ENCODE results near the gene SPATA20. TPM values are rescaled to one million over a fixed set of nuclear protein-coding genes. Genes with fewer than 3 reads are reported as not detected.

The SPATA20 gene
- total and polyA plus RNA-seq, 4 donors = 15.6 to 42.4 (median 19.6) TPM

- no peaks in the 10 kb centered on the region for H3K36me3 ChIP-seq (ENCODE audit: control insufficient read depth in 4 of 4, insufficient read depth in 3 of 4, low read depth in 1 of 4, low read length in 3 of 4)
- H3K4me3 ChIP-seq (ENCODE audit: low read depth in 1 of 3, low read length in 3 of 3) = no peak overlapping the region
- no peak overlapping the region for H3K9ac ChIP-seq (ENCODE audit: low read depth in 1 of 2, low read length in 2 of 2)
- H3K4me1 ChIP-seq (ENCODE audit: control insufficient read depth in 4 of 4, insufficient read depth in 4 of 4, low read length in 3 of 4) = peaks cover 0 to 10% (median 7%) of the 10 kb centered on the region in 4 donors
- no peak overlapping the region for H3K27ac ChIP-seq (ENCODE audit: low read depth in 1 of 2, low read length in 2 of 2)
- no peaks in the 10 kb centered on the region for H3K9me3 ChIP-seq (ENCODE audit: control insufficient read depth in 4 of 4, low read length in 3 of 4)
- DNase-seq (ENCODE audit: low spot score) = no peak
- 92% methylated on average over 6 of the region's 6 CpGs for WGBS
- TF ChIP-seq ZBTB33 (IDR thresholded peaks at IDR 0.05) = no peak
- TF ChIP-seq ATF3 (IDR thresholded peaks at IDR 0.05) = no peak
- no peak for TF ChIP-seq REST (IDR thresholded peaks at IDR 0.05)
- no peak for TF ChIP-seq FOXA1 (IDR thresholded peaks at IDR 0.05)
- TF ChIP-seq CTCF (IDR thresholded peaks at IDR 0.05; ENCODE audit: low read depth, low read length, missing input control) = no peak
- TF ChIP-seq EGR1 (IDR thresholded peaks at IDR 0.05; ENCODE audit: low read depth in 2 of 2) = no peak
- TF ChIP-seq RXRA (IDR thresholded peaks at IDR 0.05) = no peak
- TF ChIP-seq HNF4A (conservative IDR thresholded peaks at IDR 0.05) = no peak
- no peak for TF ChIP-seq HNF4G (IDR thresholded peaks at IDR 0.05)
- TF ChIP-seq MAX (IDR thresholded peaks at IDR 0.05) = no peak
- TF ChIP-seq NR2F2 (IDR thresholded peaks at IDR 0.05) = no peak
- no peaks in the 10 kb centered on the region for H3K27me3 ChIP-seq (ENCODE audit: control insufficient read depth in 4 of 4, insufficient read depth in 4 of 4, low read length in 3 of 4)
Measured at GRCh38 chr17:50584749-50585148, 37.8 kb downstream of the SPATA20 start.

GRCh38 chr17:50585346-50585745 is 38.4 kb downstream of the SPATA20 start:
- peaks cover 0 to 10% (median 7%) of the 10 kb centered on the region in 4 donors for H3K4me1 ChIP-seq (ENCODE audit: control insufficient read depth in 4 of 4, insufficient read depth in 4 of 4, low read length in 3 of 4)
- no peak overlapping the region for H3K9ac ChIP-seq (ENCODE audit: low read depth in 1 of 2, low read length in 2 of 2)
- H3K27ac ChIP-seq (ENCODE audit: low read depth in 1 of 2, low read length in 2 of 2) = no peak overlapping the region
- H3K36me3 ChIP-seq (ENCODE audit: control insufficient read depth in 4 of 4, insufficient read depth in 3 of 4, low read depth in 1 of 4, low read length in 3 of 4) = no peaks in the 10 kb centered on the region
- H3K27me3 ChIP-seq (ENCODE audit: control insufficient read depth in 4 of 4, insufficient read depth in 4 of 4, low read length in 3 of 4) = no peaks in the 10 kb centered on the region
- no peak for DNase-seq (ENCODE audit: low spot score)
- no peak for TF ChIP-seq ZBTB33 (IDR thresholded peaks at IDR 0.05)
- WGBS = 94% methylated on average over 4 of the region's 4 CpGs
- H3K4me3 ChIP-seq (ENCODE audit: low read depth in 1 of 3, low read length in 3 of 3) = no peak overlapping the region
- no peaks in the 10 kb centered on the region for H3K9me3 ChIP-seq (ENCODE audit: control insufficient read depth in 4 of 4, low read length in 3 of 4)
